ENCODE data around the gene EDARADD. TPM values are rescaled to one million over a fixed set of nuclear protein-coding genes. Genes with fewer than 3 reads are reported as not detected.

EDARADD gene
- total RNA-seq, 4 donors from 2014 or later, result 4.6 to 9.6 (median 5.5) TPM

GRCh38 chr1:236471653-236472052 lies 77.6 kb downstream of the EDARADD start:
- no peak for DNase-seq
- Histone ChIP-seq H3K27me3 (peaks cover 0 to 24% (median 0%) of the 10 kb centered on the region in 4 donors), H3K9me3 (no peaks in the 10 kb centered on the region), H3K4me1 (peaks cover 0 to 35% (median 4%) of the 10 kb centered on the region in 3 donors), H3K36me3 (no peaks in the 10 kb centered on the region), H3K27ac (peak overlapping the region in 3 of 4 donors; percentile 9 to 58 (median 51)), H3K4me3 (no peak overlapping the region)
- 20 to 28% methylated on average over 6 of the region's 6 CpGs for WGBS, 2 donors
- TF ChIP-seq POLR2A (IDR thresholded peaks at IDR 0.05) (no peak), CTCF (IDR thresholded peaks at IDR 0.05) (no peak)
- intact Hi-C loops (cut with DNase I), result no loop called here

GRCh38 chr1:236472850-236473788 lies 79.0 kb downstream of the EDARADD start:
- TF ChIP-seq POLR2A (IDR thresholded peaks at IDR 0.05) (no peak), CTCF (IDR thresholded peaks at IDR 0.05) (no peak)
- DNase-seq, result no peak
- WGBS, 2 donors, result 57 to 64% methylated on average over 16 to 17 of the region's 17 CpGs

GRCh38 chr1:236476019-236476418 lies 81.9 kb downstream of the EDARADD start:
- no peak for DNase-seq
- H3K36me3 ChIP-seq, result no peaks in the 10 kb centered on the region
- no peak overlapping the region for H3K4me3 ChIP-seq
- H3K9me3 ChIP-seq, result no peaks in the 10 kb centered on the region
- peaks cover 0 to 20% (median 0%) of the 10 kb centered on the region in 4 donors for H3K27me3 ChIP-seq
- H3K27ac ChIP-seq, result no peak overlapping the region
- peaks cover 0 to 30% (median 4%) of the 10 kb centered on the region in 3 donors for H3K4me1 ChIP-seq
- no peak for TF ChIP-seq POLR2A (IDR thresholded peaks at IDR 0.05)
- TF ChIP-seq CTCF (IDR thresholded peaks at IDR 0.05), result no peak
- intact Hi-C loops (cut with DNase I), result no loop called here
- WGBS, 2 donors, result 94 to 96% methylated on average over 5 of the region's 5 CpGs

More at GRCh38 chr1:236472850-236473788, 79.0 kb downstream of the EDARADD start:
- H3K4me3 ChIP-seq, result no peak overlapping the region
- peaks cover 0 to 20% (median 0%) of the 10 kb centered on the region in 4 donors for H3K27me3 ChIP-seq
- H3K9me3 ChIP-seq, result no peaks in the 10 kb centered on the region
- intact Hi-C loops (cut with DNase I), result no loop called here
- H3K4me1 ChIP-seq, result peaks cover 0 to 30% (median 4%) of the 10 kb centered on the region in 3 donors
- H3K36me3 ChIP-seq, result no peaks in the 10 kb centered on the region
- peak overlapping the region in 2 of 4 donors; percentile 59 to 62 for H3K27ac ChIP-seq

- WGBS, 2 donors, result 59 to 67% methylated on average over 4 to 5 of the region's 5 CpGs
- H3K4me1 ChIP-seq, result peaks cover 0 to 5% (median 0%) of the 10 kb centered on the region in 3 donors
Measured at GRCh38 chr1:236480758-236481436, 86.8 kb downstream of the EDARADD start.

GRCh38 chr1:236484310-236484971 lies 90.4 kb downstream of the EDARADD start:
- peaks cover 0 to 23% (median 0%) of the 10 kb centered on the region in 3 donors for H3K36me3 ChIP-seq
- H3K4me1 ChIP-seq, result peaks cover 0 to 5% (median 0%) of the 10 kb centered on the region in 3 donors
- no peaks in the 10 kb centered on the region for H3K9me3 ChIP-seq
- DNase-seq, result no peak
- no peaks in the 10 kb centered on the region for H3K27me3 ChIP-seq
- intact Hi-C loops (cut with DNase I), result no loop called here
- 61 to 92% methylated on average over 3 to 4 of the region's 14 CpGs for WGBS, 2 donors
- no peak for TF ChIP-seq POLR2A (IDR thresholded peaks at IDR 0.05)
- no peak for TF ChIP-seq CTCF (IDR thresholded peaks at IDR 0.05)
- H3K4me3 ChIP-seq, result no peak overlapping the region
- H3K27ac ChIP-seq, result no peak overlapping the region

More at GRCh38 chr1:236480758-236481436, 86.8 kb downstream of the EDARADD start:
- Histone ChIP-seq H3K4me3 (no peak overlapping the region), H3K27ac (no peak overlapping the region), H3K9me3 (no peaks in the 10 kb centered on the region), H3K27me3 (peaks cover 0 to 2% (median 0%) of the 10 kb centered on the region in 4 donors), H3K36me3 (peaks cover 0 to 23% (median 0%) of the 10 kb centered on the region in 3 donors)
- TF ChIP-seq POLR2A (IDR thresholded peaks at IDR 0.05), result no peak
- no peak for DNase-seq
- intact Hi-C loops (cut with DNase I), result no loop called here
